IMR-90 (cell line): ENCODE results near the gene DOC2B. TPM values are rescaled to one million over a fixed set of nuclear protein-coding genes. Genes with fewer than 3 reads are reported as not detected.

Experiments
- ATAC-seq: fragments of 200-7000 bp; cut with Tn5 transposase; 2 replicates; pipeline ENCODE4 v1.9.1; 2020; ENCODE audit warnings: low read depth, mild to moderate bottlenecking, moderate library complexity
- BruUV-seq: library from RNA; stranded (reverse); fragments of 400-500 nt; replicated peaks from 2 replicates; lab custom pipeline; 2021; lab: Mats Ljungman, UMichigan
- CTCF ChIA-PET: fragments of 300-600 bp; formaldehyde crosslinking; extraction: SDS; loops from one replicate; lab custom pipeline; 2021; ENCODE audit warnings: antibody characterized with exemption; lab: Yijun Ruan, JAX
- POLR2A ChIA-PET: fragments of 300-600 bp; sonication (Branson Sonifier 250); formaldehyde crosslinking; loops from one replicate; lab custom pipeline; 2022; ENCODE audit warnings: antibody characterized with exemption; ENCODE audit not compliant: unreplicated experiment; lab: Charles Lee
- DNase-seq: peaks from one replicate; pipeline ENCODE4 v3.0.0; 2013
- H2AFZ ChIP-seq: replicated peaks from 2 replicates; pipeline ENCODE3; 2013; ENCODE audit warnings: low read length, mild to moderate bottlenecking; ENCODE audit not compliant: poor library complexity
- H2AK5ac ChIP-seq: 2 replicates; pipeline ENCODE4 v1.6.1; 2013; ENCODE audit warnings: low read depth, low read length, inconsistent platforms
- H2AK9ac ChIP-seq: replicated peaks from 2 replicates; pipeline ENCODE3; 2013; ENCODE audit warnings: mild to moderate bottlenecking, low read depth, low read length, moderate library complexity; ENCODE audit not compliant: poor library complexity
- H2BK120ac ChIP-seq: 2 replicates; pipeline ENCODE4 v1.6.1; 2013; ENCODE audit warnings: low read depth, low read length, inconsistent platforms
- H2BK15ac ChIP-seq: 3 replicates; pipeline ENCODE4 v1.6.1; 2013; ENCODE audit warnings: low read depth, low read length, inconsistent platforms
- H2BK20ac ChIP-seq: 2 replicates; pipeline ENCODE4 v1.6.1; 2013; ENCODE audit warnings: low read depth, mild to moderate bottlenecking, inconsistent platforms, low read length, moderate library complexity
- H2BK5ac ChIP-seq: 2 replicates; pipeline ENCODE4 v1.6.1; 2013; ENCODE audit warnings: mild to moderate bottlenecking, low read depth, low read length, inconsistent platforms; ENCODE audit not compliant: poor library complexity, severe bottlenecking
- H3K14ac ChIP-seq: replicated peaks from 2 replicates; pipeline ENCODE4 v1.6.1; 2013; ENCODE audit warnings: low read depth, low read length, inconsistent platforms
- H3K18ac ChIP-seq: 2 replicates; pipeline ENCODE4 v1.6.1; 2013; ENCODE audit warnings: low read depth, low read length, control low read depth
- H3K23ac ChIP-seq: 2 replicates; pipeline ENCODE4 v1.6.1; 2013; ENCODE audit warnings: low read depth, low read length, inconsistent platforms
- H3K27ac ChIP-seq: 2 replicates; pipeline ENCODE4 v1.5.1; 2013; ENCODE audit warnings: mild to moderate bottlenecking, control low read depth, low read length; ENCODE audit not compliant: insufficient read depth
- H3K27me3 ChIP-seq: 2 replicates; pipeline ENCODE4 v1.6.1; 2013; ENCODE audit warnings: low read length; ENCODE audit not compliant: control insufficient read depth, insufficient read depth
- H3K36me3 ChIP-seq: 2 replicates; pipeline ENCODE4 v1.6.1; 2013; ENCODE audit warnings: low read length, mixed read lengths; ENCODE audit not compliant: control insufficient read depth, insufficient read depth
- H3K4ac ChIP-seq: 2 replicates; pipeline ENCODE4 v1.6.1; 2013; ENCODE audit warnings: low read depth, low read length, inconsistent platforms
- H3K4me1 ChIP-seq: 2 replicates; pipeline ENCODE4 v1.6.1; 2013; ENCODE audit warnings: low read length, mixed read lengths; ENCODE audit not compliant: control insufficient read depth, insufficient read depth
- H3K4me2 ChIP-seq: 2 replicates; pipeline ENCODE4 v1.6.1; 2013; ENCODE audit warnings: low read depth, mild to moderate bottlenecking, control low read depth, low read length, moderate library complexity
- H3K4me3 ChIP-seq: 2 replicates; pipeline ENCODE4 v1.5.1; 2013; ENCODE audit warnings: low read depth, mild to moderate bottlenecking, control low read depth, low read length, moderate library complexity; ENCODE audit not compliant: insufficient read depth
- H3K56ac ChIP-seq: 2 replicates; pipeline ENCODE4 v1.6.1; 2013; ENCODE audit warnings: low read length, inconsistent platforms; ENCODE audit not compliant: insufficient read depth; ENCODE audit errors: extremely low read depth
- H3K79me1 ChIP-seq, 2 experiments: 2 replicates each; pipeline ENCODE4 v1.6.1; 2013; ENCODE audit warnings: low read length in 2 of 2, inconsistent platforms in 1 of 2, low read depth in 1 of 2
- H3K9ac ChIP-seq: 2 replicates; pipeline ENCODE4 v1.6.1; 2013; ENCODE audit warnings: low read depth, low read length, control low read depth
- H3K9me1 ChIP-seq: 2 replicates; pipeline ENCODE4 v1.6.1; 2013; ENCODE audit warnings: low read length, inconsistent platforms; ENCODE audit not compliant: insufficient read depth
- H3K9me3 ChIP-seq: 2 replicates; pipeline ENCODE4 v1.6.1; 2013; ENCODE audit warnings: low read length; ENCODE audit not compliant: control insufficient read depth, insufficient read depth
- H4K20me1 ChIP-seq: 2 replicates; pipeline ENCODE4 v1.6.1; 2013; ENCODE audit warnings: low read length, inconsistent platforms; ENCODE audit not compliant: insufficient read depth
- H4K5ac ChIP-seq: 2 replicates; pipeline ENCODE4 v1.6.1; 2013; ENCODE audit warnings: mild to moderate bottlenecking, low read depth, low read length, control low read depth
- H4K8ac ChIP-seq, 2 experiments: 2 replicates each; pipeline ENCODE4 v1.6.1; 2013; ENCODE audit warnings: low read depth in 2 of 2, low read length in 2 of 2, control low read depth in 1 of 2, inconsistent platforms in 1 of 2
- H4K91ac ChIP-seq: 2 replicates; pipeline ENCODE4 v1.6.1; 2013; ENCODE audit warnings: low read depth, low read length, inconsistent platforms; ENCODE audit not compliant: insufficient read depth
- CEBPB ChIP-seq: IDR thresholded peaks from 2 replicates; pipeline ENCODE4 v1.6.1; 2012; ENCODE audit warnings: low read depth, low read length, improper control_type of control experiment
- CHD1 ChIP-seq: IDR thresholded peaks from 2 replicates; pipeline ENCODE4 v1.6.1; 2012; ENCODE audit warnings: low read depth, low read length, improper control_type of control experiment
- CTCF ChIP-seq: conservative IDR thresholded peaks from 2 replicates; pipeline ENCODE4 v1.5.1; 2012; ENCODE audit warnings: mild to moderate bottlenecking, low read depth, low read length, improper control_type of control experiment
- ELK1 ChIP-seq: fragments of 150-350 bp; IDR thresholded peaks from 2 replicates; pipeline ENCODE4 v1.6.1; 2016; ENCODE audit warnings: low read depth, mild to moderate bottlenecking, low read length, moderate library complexity, borderline replicate concordance
- FOS ChIP-seq: fragments of 150-350 bp; IDR thresholded peaks from 2 replicates; pipeline ENCODE4 v1.6.1; 2016; ENCODE audit warnings: low read depth, low read length
- MAFK ChIP-seq: IDR thresholded peaks from 2 replicates; pipeline ENCODE4 v1.6.1; 2012; ENCODE audit warnings: low read depth, low read length, improper control_type of control experiment
- MAZ ChIP-seq: IDR thresholded peaks from 2 replicates; pipeline ENCODE4 v1.6.1; 2012; ENCODE audit warnings: low read depth, mild to moderate bottlenecking, low read length, improper control_type of control experiment, moderate library complexity, borderline replicate concordance
- MXI1 ChIP-seq: IDR thresholded peaks from 2 replicates; pipeline ENCODE4 v1.6.1; 2012; ENCODE audit warnings: low read depth, mild to moderate bottlenecking, low read length, moderate library complexity, borderline replicate concordance
- POLR2A ChIP-seq: IDR thresholded peaks from 2 replicates; pipeline ENCODE4 v1.6.1; 2012; ENCODE audit warnings: mild to moderate bottlenecking, low read depth, low read length
- RAD21 ChIP-seq: IDR thresholded peaks from 2 replicates; pipeline ENCODE4 v1.6.1; 2012; ENCODE audit warnings: low read length, improper control_type of control experiment
- RFX5 ChIP-seq: IDR thresholded peaks from 2 replicates; pipeline ENCODE4 v1.8.0; 2012; ENCODE audit warnings: low read depth, mild to moderate bottlenecking, low read length, moderate library complexity
- SMC3 ChIP-seq: fragments of 150-350 bp; IDR thresholded peaks from 2 replicates; pipeline ENCODE4 v1.6.1; 2016; ENCODE audit warnings: low read depth, mild to moderate bottlenecking, antibody characterized with exemption, low read length, moderate library complexity
- USF2 ChIP-seq: fragments of 150-350 bp; IDR thresholded peaks from 2 replicates; pipeline ENCODE4 v1.6.1; 2017; ENCODE audit warnings: mild to moderate bottlenecking, antibody characterized with exemption, low read length, low read depth
- WGBS, 2 experiments: methylation state at CpG; one replicate each; pipeline versions ENCODE4 v1.1.5 to v1.1.7; 2013; ENCODE audit warnings: missing lambda C conversion rate in 2 of 2; ENCODE audit not compliant: insufficient read length in 1 of 2; ENCODE audit errors: extremely low coverage in 2 of 2; 5-methylcytosine and 5-hydroxymethylcytosine counted together
- dilution Hi-C: fragments of 300-500 bp; cut with HindIII; formaldehyde crosslinking; loops from one replicate; pipeline ENCODE4 v1.14.3; 2018; ENCODE audit warnings: low sequenced_read_pairs; ENCODE audit not compliant: unreplicated experiment
- in situ Hi-C: fragments of 300-500 bp; cut with MboI; formaldehyde crosslinking; loops from 3 replicates; pipeline ENCODE4 v1.14.3; 2019; ENCODE audit warnings: low sequenced_read_pairs, inconsistent platforms, mixed read lengths
- intact Hi-C: fragments of 100-400 bp; cut with micrococcal nuclease; formaldehyde crosslinking; loops from 2 replicates; pipeline ENCODE4 v1.10.0; 2022
- polyA plus RNA-seq, 3 experiments: library from polyadenylated mRNA; depleted of rRNA; stranded (reverse); fragments of >200 nt; gene quantifications; 2 replicates each; pipeline ENCODE4 v1.2.3, GENCODE V29; 2012; ENCODE audit warnings: low replicate concordance in 1 of 3
- total RNA-seq: library from RNA; depleted of rRNA; stranded (reverse); fragments of >200 nt; gene quantifications from 2 replicates; pipeline ENCODE4 v1.2.3, GENCODE V29; 2012

Gene DOC2B
- total and polyA plus RNA-seq, 2 of the 4 experiments (the other 2 are of a cell fraction) = not detected

DNA sequence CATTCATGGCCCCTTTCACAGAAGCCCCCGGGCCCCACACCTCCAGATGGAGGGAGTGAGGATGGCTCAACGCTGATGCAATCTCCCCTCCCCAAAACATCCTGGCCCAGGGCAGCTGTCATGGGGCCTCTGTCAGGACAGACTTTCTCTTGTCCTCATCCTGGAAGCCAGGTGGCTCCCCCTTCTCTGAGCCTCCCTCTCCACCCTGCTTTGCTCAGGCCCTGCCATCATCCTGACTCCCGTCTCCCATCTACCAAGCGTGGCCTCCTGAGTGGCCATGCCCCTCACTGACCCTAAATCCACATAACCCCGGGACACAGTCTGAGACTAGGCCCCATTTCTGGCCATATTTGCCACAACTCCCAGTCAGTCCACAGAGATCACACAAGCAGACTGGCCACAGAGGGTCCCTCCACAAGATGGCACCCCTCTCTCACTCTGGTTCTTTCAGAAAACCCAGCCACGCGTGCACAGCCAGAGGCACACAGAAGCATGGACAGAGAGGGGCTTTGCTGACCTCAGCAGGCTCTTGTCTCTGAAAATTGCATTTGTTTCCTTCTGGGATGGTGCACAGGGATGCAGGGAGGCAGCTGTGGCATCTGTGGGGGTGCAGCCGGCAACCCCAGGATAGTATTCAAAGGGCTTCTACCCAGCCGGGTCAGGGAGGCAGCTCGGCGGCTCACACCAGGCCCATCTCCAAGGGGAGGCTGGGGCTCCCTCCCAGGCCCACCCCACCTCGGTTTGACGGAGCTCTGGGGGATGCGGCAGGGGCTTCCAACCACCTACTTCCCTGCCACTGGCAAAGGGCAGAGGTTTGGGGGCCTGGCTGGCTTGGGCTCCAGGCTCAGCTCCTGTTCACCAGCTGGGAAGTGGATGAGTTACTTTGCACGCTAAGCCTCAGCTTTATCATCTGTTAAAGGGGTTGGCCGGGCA is 16.9 kb downstream of the DOC2B start:
- Histone ChIP-seq H3K4me2 (no peak overlapping the region), H3K27me3 (peaks cover 26% of the 10 kb centered on the region), H3K36me3 (no peaks in the 10 kb centered on the region; the same call in 1 of the 2 replicates), H3K4me3 (no peak overlapping the region), H3K18ac (no peak overlapping the region), H3K4ac (no peak overlapping the region), H3K14ac (no peak overlapping the region), H3K79me1 (no peaks in the 10 kb centered on the region), H3K9ac (no peak overlapping the region), H4K8ac (no peak overlapping the region), H3K9me3 (no peaks in the 10 kb centered on the region), H3K56ac (no peak overlapping the region), H2AFZ (no peak overlapping the region), H3K23ac (no peak overlapping the region), H2BK120ac (no peak overlapping the region), H3K9me1 (no peaks in the 10 kb centered on the region), H2AK9ac (no peak overlapping the region), H2BK20ac (no peak overlapping the region), H2BK5ac (no peak overlapping the region), H4K5ac (no peak overlapping the region), H4K91ac (no peak overlapping the region), H2AK5ac (no peak overlapping the region), H3K4me1 (no peaks in the 10 kb centered on the region), H2BK15ac (no peak overlapping the region), H4K20me1 (no peaks in the 10 kb centered on the region; the same call in 1 of the 2 replicates), H3K27ac (no peak overlapping the region)
- POLR2A ChIA-PET = no interaction called here
- intact Hi-C loops = no loop called here
- CTCF ChIA-PET = no interaction called here
- TF ChIP-seq RFX5 = no peak
- TF ChIP-seq SMC3 = peak; percentile 51
- TF ChIP-seq RAD21 = peak; percentile 66
- TF ChIP-seq MXI1 = no peak
- no peak for TF ChIP-seq ELK1
- no peak for TF ChIP-seq FOS
- no peak for TF ChIP-seq POLR2A
- TF ChIP-seq MAZ = no peak
- TF ChIP-seq CHD1 = no peak
- TF ChIP-seq CTCF = peak; percentile 60
- TF ChIP-seq MAFK = no peak
- TF ChIP-seq USF2 = no peak
- no peak for TF ChIP-seq CEBPB
- peak; percentile 43 for DNase-seq
- no TSS peak for BruUV-seq
- in situ Hi-C loops = no loop called here
- 37% methylated on average over 3 of the region's 16 CpGs; no CpG with 5 or more reads in 1 of the 2 experiments for WGBS, 2 experiments
- peak; percentile 79 for ATAC-seq
- dilution Hi-C loops = no loop called here
